Activated CD4-positive, alpha-beta T cell treated with anti-CD3 and anti-CD28 coated beads, Interleukin-10, Interleukin-2, amounts not matched to agents 100 ng/mL and 50 ng/mL, durations not matched to agents 16 hours and 8 hours (primary cell): Measurements from ENCODE around the gene DIP2C.
"Not testable (repeated sequence)": the region's sequence is repeated elsewhere in the genome, so short reads cannot be mapped to it uniquely, and the experiment has no call there.

Experiments
- DNase-seq: peaks from one replicate; pipeline ENCODE4 v3.0.0-alpha.2; 2020

Gene DIP2C

GRCh38 chr10:637221-637620 lies 52.2 kb downstream of the DIP2C start:
- no peak for DNase-seq

- no peak for DNase-seq
Observed at GRCh38 chr10:636769-637168, 52.7 kb downstream of the DIP2C start.

GRCh38 chr10:636016-636730 lies 53.3 kb downstream of the DIP2C start:
- DNase-seq: no peak

GRCh38 chr10:635088-635861 lies 54.2 kb downstream of the DIP2C start:
- no peak for DNase-seq

GRCh38 chr10:634256-634655 lies 55.2 kb downstream of the DIP2C start:
- no peak for DNase-seq

GRCh38 chr10:633279-634245 lies 55.9 kb downstream of the DIP2C start:
- DNase-seq: no peak

GRCh38 chr10:632807-633177 lies 56.7 kb downstream of the DIP2C start:
- not testable (repeated sequence) for DNase-seq

- DNase-seq: not testable (repeated sequence)
Observed at GRCh38 chr10:632155-632806, 57.2 kb downstream of the DIP2C start.

GRCh38 chr10:631266-631665 lies 58.2 kb downstream of the DIP2C start:
- DNase-seq: no peak

- no peak for DNase-seq
Observed at GRCh38 chr10:630581-631073, 58.8 kb downstream of the DIP2C start.

GRCh38 chr10:629186-629998 lies 60.1 kb downstream of the DIP2C start:
- no peak for DNase-seq

GRCh38 chr10:628386-629045 lies 61.0 kb downstream of the DIP2C start:
- DNase-seq: no peak

GRCh38 chr10:627032-627992 lies 62.2 kb downstream of the DIP2C start:
- no peak for DNase-seq

- DNase-seq: no peak
Observed at GRCh38 chr10:625751-626711, 63.4 kb downstream of the DIP2C start.

- no peak for DNase-seq
Observed at GRCh38 chr10:625333-625696, 64.2 kb downstream of the DIP2C start.

GRCh38 chr10:624605-625332 lies 64.7 kb downstream of the DIP2C start:
- DNase-seq: no peak

- DNase-seq: no peak
Observed at GRCh38 chr10:624312-624604, 65.2 kb downstream of the DIP2C start.
